B cell (primary cell): ENCODE measurements around the gene CIDEC. TPM values are rescaled to one million over a fixed set of nuclear protein-coding genes. Genes with fewer than 3 reads are reported as not detected.

Experiments used
- ATAC-seq: fragments of 200-7000 bp; cut with Tn5 transposase; one replicate; pipeline ENCODE4 v1.10.0; 2021; ENCODE audit warnings: low read depth, mild to moderate bottlenecking, moderate number of reproducible peaks, moderate library complexity
- CTCF ChIA-PET: fragments of 350-600 bp; sonication (Branson Sonifier 250); formaldehyde crosslinking; loops from one replicate; lab custom pipeline; 2021; ENCODE audit warnings: antibody characterized with exemption, inconsistent platforms; lab: Charles Lee
- POLR2A ChIA-PET: fragments of 350-600 bp; sonication (Branson Sonifier 250); formaldehyde crosslinking; loops from one replicate; lab custom pipeline; 2021; ENCODE audit warnings: antibody characterized with exemption; lab: Charles Lee
- DNase-seq: peaks from one replicate; pipeline ENCODE4 v3.0.0; 2013
- H2AFZ ChIP-seq: 2 replicates; pipeline ENCODE4 v1.6.1; 2012; ENCODE audit warnings: mild to moderate bottlenecking, low read depth, low read length; ENCODE audit not compliant: insufficient read depth, poor library complexity, severe bottlenecking
- H3K27ac ChIP-seq, 2 donors: 1 replicate in 1 of 2; 2 replicates in 1 of 2; pipeline ENCODE4 v1.5.1; 2012 to 2013; ENCODE audit warnings: low read length in 2 of 2, mild to moderate bottlenecking in 2 of 2, moderate library complexity in 1 of 2
- H3K27me3 ChIP-seq, 4 experiments: fragments of 200-600 bp in 1 of 4; sonication (generic) in 1 of 4; replicated peaks in 1 of 4; 1 replicate in 2 of 4; 2 replicates in 2 of 4; pipeline versions ENCODE4 v1.6.1 to v1.7.0; 2013 to 2016; ENCODE audit warnings: low read length in 3 of 4, mild to moderate bottlenecking in 2 of 4, mixed read lengths in 1 of 4, moderate library complexity in 1 of 4; ENCODE audit not compliant: insufficient read depth in 4 of 4, control insufficient read depth in 3 of 4; ENCODE audit errors: control extremely low read depth in 1 of 4
- H3K36me3 ChIP-seq, 2 experiments: replicated peaks in 1 of 2; 1 replicate in 1 of 2; 2 replicates in 1 of 2; pipeline versions ENCODE4 v1.6.1 to v1.7.1; 2013; ENCODE audit warnings: low read length in 1 of 2; ENCODE audit not compliant: insufficient read depth in 2 of 2, control insufficient read depth in 1 of 2; ENCODE audit errors: control extremely low read depth in 1 of 2, extremely low read depth in 1 of 2
- H3K4me1 ChIP-seq, 2 donors: fragments of 200-600 bp in 1 of 2; sonication (generic) in 1 of 2; 1 replicate in 1 of 2; 2 replicates in 1 of 2; pipeline versions ENCODE4 v1.5.1 to v1.6.1; 2013 to 2017; ENCODE audit warnings: low read length in 2 of 2; ENCODE audit not compliant: control insufficient read depth in 2 of 2, insufficient read depth in 2 of 2
- H3K4me2 ChIP-seq: replicated peaks from 2 replicates; pipeline ENCODE3; 2012; ENCODE audit warnings: mild to moderate bottlenecking, low read depth, low read length; ENCODE audit not compliant: poor library complexity, severe bottlenecking
- H3K4me3 ChIP-seq, 5 experiments: fragments of 200-600 bp in 1 of 5; sonication (generic) in 1 of 5; 1 replicate in 3 of 5; 2 replicates in 2 of 5; pipeline versions ENCODE4 v1.5.1 to v1.7.0; 2011 to 2016; ENCODE audit warnings: low read length in 4 of 5, mild to moderate bottlenecking in 4 of 5, low read depth in 2 of 5, control low read depth in 1 of 5, moderate library complexity in 1 of 5; ENCODE audit not compliant: insufficient read depth in 1 of 5; ENCODE audit errors: control extremely low read depth in 1 of 5, extremely low read depth in 1 of 5
- H3K79me2 ChIP-seq: fragments of 200-600 bp; sonication (generic); one replicate; pipeline ENCODE4 v1.6.0; 2016; ENCODE audit warnings: low read length; ENCODE audit not compliant: control insufficient read depth, insufficient read depth
- H3K9ac ChIP-seq: fragments of 200-600 bp; sonication (generic); 2 replicates; pipeline ENCODE4 v1.6.1; 2017; ENCODE audit warnings: mild to moderate bottlenecking, low read length, moderate library complexity
- H3K9me3 ChIP-seq, 3 donors: one replicate each; pipeline versions ENCODE4 v1.6.1 to v1.7.1; 2013; ENCODE audit warnings: low read length in 2 of 3; ENCODE audit not compliant: control insufficient read depth in 2 of 3, insufficient read depth in 1 of 3; ENCODE audit errors: control extremely low read depth in 1 of 3
- H4K20me1 ChIP-seq: 2 replicates; pipeline ENCODE4 v1.6.0; 2012; ENCODE audit warnings: mild to moderate bottlenecking, low read length; ENCODE audit not compliant: insufficient read depth, control insufficient read depth, poor library complexity, severe bottlenecking
- H3K27ac Mint-ChIP-seq: one replicate; pipeline ENCODE4 v1.8.0; 2021; ENCODE audit warnings: mixed read lengths
- H3K27me3 Mint-ChIP-seq: one replicate; pipeline ENCODE4 v1.8.0; 2021; ENCODE audit warnings: mixed read lengths
- H3K4me1 Mint-ChIP-seq: one replicate; pipeline ENCODE4 v1.8.0; 2021; ENCODE audit warnings: mixed read lengths
- H3K4me3 Mint-ChIP-seq: one replicate; pipeline ENCODE4 v1.8.0; 2021; ENCODE audit warnings: mixed read lengths
- H3K9me3 Mint-ChIP-seq: one replicate; pipeline ENCODE4 v1.8.0; 2022; ENCODE audit warnings: mixed read lengths; ENCODE audit not compliant: insufficient read depth
- CTCF ChIP-seq: fragments of 200-600 bp; IDR thresholded peaks from one replicate; pipeline ENCODE4 v1.8.0; 2022; ENCODE audit warnings: antibody characterized with exemption, mild to moderate bottlenecking
- EZH2 ChIP-seq: IDR thresholded peaks from 2 replicates; pipeline ENCODE4 v1.6.1; 2012; ENCODE audit warnings: borderline replicate concordance, low read depth, mild to moderate bottlenecking, moderate library complexity, low read length; ENCODE audit not compliant: insufficient read depth, poor library complexity, severe bottlenecking
- WGBS: methylation state at CpG from one replicate; pipeline ENCODE4 v1.1.5; 2013; ENCODE audit warnings: missing lambda C conversion rate; ENCODE audit not compliant: insufficient coverage; 5-methylcytosine and 5-hydroxymethylcytosine counted together
- intact Hi-C: fragments of 100-400 bp; cut with micrococcal nuclease; formaldehyde crosslinking; loops from one replicate; pipeline ENCODE4 v1.10.0; 2022
- polyA plus RNA-seq: library from polyadenylated mRNA; depleted of rRNA; stranded (reverse); fragments of >200 nt; gene quantifications from 2 replicates; pipeline ENCODE4 v1.2.3, GENCODE V29; 2012
- total RNA-seq, 2 donors: library from RNA; stranded (reverse); fragments of 120-200 nt in 1 of 2; gene quantifications; 1 replicate in 1 of 2; 2 replicates in 1 of 2; pipeline versions ENCODE4 v1.2.3 to v1.2.4, GENCODE V29; 2013 to 2022

CIDEC gene
- total and polyA plus RNA-seq, 2 donors (not counting 1 experiment from before 2014, with no cell fraction given), result not detected

- peak overlapping the region; percentile 68 for H3K9ac ChIP-seq
- CTCF ChIA-PET, result interaction anchor here (1.5 kb wide), 1 partner anchor 18 kb away, joined by 6 read pairs; the partner anchor contains the start of gene CRELD1
- H3K4me1 ChIP-seq, result peaks cover 17 to 20% of the 10 kb centered on the region in 2 donors
- Mint-ChIP-seq H3K9me3 (no peaks in the 10 kb centered on the region), H3K4me3 (peak overlapping the region; percentile 83), H3K4me1 (peaks cover 15% of the 10 kb centered on the region), H3K27ac (no peak overlapping the region), H3K27me3 (peaks cover 11% of the 10 kb centered on the region)
- H3K27me3 ChIP-seq, result peaks cover 0 to 29% (median 9%) of the 10 kb centered on the region in 4 experiments
- no peaks in the 10 kb centered on the region for H3K36me3 ChIP-seq
- no peak for TF ChIP-seq EZH2
- H3K27ac ChIP-seq, result no peak overlapping the region
- peak overlapping the region in 3 of 5 experiments; percentile 48 to 72 (median 51) for H3K4me3 ChIP-seq
- no peaks in the 10 kb centered on the region for H3K79me2 ChIP-seq
- DNase-seq (no peak), ATAC-seq (no peak)
- H2AFZ ChIP-seq, result peak overlapping the region; percentile 78
- no peaks in the 10 kb centered on the region for H4K20me1 ChIP-seq
- intact Hi-C loops, result no loop called here
- POLR2A ChIA-PET, result no interaction called here
- H3K9me3 ChIP-seq, result no peaks in the 10 kb centered on the region
- peak overlapping the region; percentile 98 for H3K4me2 ChIP-seq
- WGBS, result 38% methylated on average over 13 of the region's 15 CpGs
Measured at GRCh38 chr3:9914559-9915253, 34.7 kb upstream of the CIDEC start.

- peaks cover 0 to 29% (median 9%) of the 10 kb centered on the region in 4 experiments for H3K27me3 ChIP-seq
- no peak overlapping the region for H3K4me3 ChIP-seq
- DNase-seq, result no peak
- POLR2A ChIA-PET, result no interaction called here
- H3K4me1 Mint-ChIP-seq, result peaks cover 17% of the 10 kb centered on the region
- H3K4me2 ChIP-seq, result no peak overlapping the region
- intact Hi-C loops, result no loop called here
- no peak for ATAC-seq
- peak overlapping the region; percentile 34 for H3K4me3 Mint-ChIP-seq
- CTCF ChIA-PET, result interaction anchor here (0.6 to 1.5 kb wide), 2 partner anchors 11 to 19 kb away, joined by 3 to 6 read pairs; partner anchors contain the start of gene CRELD1
- WGBS, result 92% methylated on average over 1 of the region's 1 CpG
- no peak overlapping the region for H3K9ac ChIP-seq
- peaks cover 12% of the 10 kb centered on the region for H3K27me3 Mint-ChIP-seq
- H3K27ac ChIP-seq, result no peak overlapping the region
- TF ChIP-seq EZH2 (no peak), CTCF (no peak)
- H3K4me1 ChIP-seq, result peaks cover 17 to 20% of the 10 kb centered on the region in 2 donors
- no peaks in the 10 kb centered on the region for H3K36me3 ChIP-seq
- H4K20me1 ChIP-seq, result no peaks in the 10 kb centered on the region
- no peak overlapping the region for H3K27ac Mint-ChIP-seq
- H3K79me2 ChIP-seq, result no peaks in the 10 kb centered on the region
- no peak overlapping the region for H2AFZ ChIP-seq
- no peaks in the 10 kb centered on the region for H3K9me3 ChIP-seq
- H3K9me3 Mint-ChIP-seq, result no peaks in the 10 kb centered on the region
Measured at GRCh38 chr3:9914011-9914410, 34.0 kb upstream of the CIDEC start.
